ENCODE measurements around the gene TALDO1.
A peak's percentile ranks its signal among the peaks of the same experiment; 100 is the strongest.
"Not testable (repeated sequence)": the region's sequence is repeated elsewhere in the genome, so short reads cannot be mapped to it uniquely, and the experiment has no call there.

TALDO1 gene

DNA sequence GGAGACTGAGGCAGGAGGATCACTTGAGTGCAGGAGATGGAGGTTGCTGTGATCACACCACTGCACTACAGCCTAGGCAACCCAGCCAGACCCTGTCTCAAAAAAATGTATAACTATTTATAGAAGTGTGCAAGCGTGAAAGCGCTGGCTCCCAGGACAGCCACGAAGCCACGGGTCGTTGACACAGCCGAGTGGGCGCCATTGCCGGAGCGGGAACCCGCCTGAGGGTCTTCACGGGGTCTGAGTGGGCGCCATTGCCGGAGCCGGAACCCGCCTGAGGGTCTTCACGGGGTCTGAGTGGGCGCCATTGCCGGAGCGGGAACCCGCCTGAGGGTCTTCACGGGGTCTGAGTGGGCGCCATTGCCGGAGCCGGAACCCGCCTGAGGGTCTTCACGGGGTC is 12.7 kb upstream of the TALDO1 start:
- DNase-seq (ENCODE audit: low read depth in 3 of 3) = not testable (repeated sequence)

DNA sequence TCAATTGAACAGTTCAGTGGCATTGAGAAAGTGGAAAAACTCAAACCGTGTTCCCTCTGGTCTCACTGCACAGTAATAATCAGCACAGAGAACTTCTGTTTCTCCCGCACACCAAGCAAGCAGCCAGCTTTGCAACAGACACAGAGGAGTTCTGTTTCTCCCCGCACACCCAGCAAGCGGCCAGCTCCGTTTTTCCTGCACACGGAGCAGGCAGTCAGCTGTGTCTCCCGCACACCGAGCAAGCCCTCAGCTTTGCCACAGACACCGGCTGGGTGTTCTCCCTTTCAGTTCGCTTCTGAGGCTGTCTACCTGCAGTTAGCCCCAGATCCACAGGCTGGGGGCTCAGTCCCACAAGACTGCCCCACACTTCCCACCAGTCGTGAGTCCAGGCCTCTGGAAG is 9.9 kb upstream of the TALDO1 start:
- no peak for DNase-seq (ENCODE audit: low read depth in 3 of 3)

DNA sequence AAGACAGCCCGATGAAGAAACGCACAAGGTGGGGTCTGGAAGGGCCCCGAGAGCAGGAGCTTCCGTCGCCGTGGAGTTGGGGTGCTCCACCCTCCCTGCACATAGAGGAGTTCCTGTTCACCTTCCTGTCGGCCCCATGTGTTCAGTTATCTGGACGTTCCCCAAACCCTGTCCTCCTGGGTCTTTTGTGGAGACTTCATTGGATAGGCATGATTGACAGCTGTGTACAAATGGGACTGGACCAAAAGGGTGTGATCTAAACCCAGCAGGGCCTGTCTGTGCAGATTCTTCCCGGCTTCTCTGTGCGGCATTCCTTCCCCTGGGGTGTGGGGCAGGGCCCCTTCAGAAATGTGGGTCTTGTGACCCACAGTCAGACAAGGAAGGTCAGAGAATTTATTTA is 9.4 kb upstream of the TALDO1 start:
- DNase-seq (ENCODE audit: low read depth in 3 of 3) = not testable (repeated sequence)

DNA sequence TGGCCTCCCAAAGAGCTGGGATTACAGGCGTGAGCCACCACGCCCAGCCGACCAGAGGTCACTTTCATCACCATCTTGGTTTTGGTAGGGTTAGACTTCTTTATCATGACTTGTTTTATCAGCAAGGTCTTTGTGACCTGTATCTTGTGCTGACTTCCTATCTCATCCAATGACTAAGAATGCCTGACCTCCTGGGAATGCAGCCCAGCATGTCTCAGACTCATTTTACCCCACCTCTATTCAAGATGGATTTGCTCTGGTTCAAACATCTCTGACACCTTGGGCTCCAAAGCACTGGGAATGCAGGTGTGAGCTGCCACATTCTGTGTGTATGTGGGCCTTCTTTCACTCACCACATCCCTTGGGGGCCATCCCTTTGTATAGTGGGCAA is 5.1 kb upstream of the TALDO1 start:
- no peak for DNase-seq (ENCODE audit: low read depth in 3 of 3)

DNA sequence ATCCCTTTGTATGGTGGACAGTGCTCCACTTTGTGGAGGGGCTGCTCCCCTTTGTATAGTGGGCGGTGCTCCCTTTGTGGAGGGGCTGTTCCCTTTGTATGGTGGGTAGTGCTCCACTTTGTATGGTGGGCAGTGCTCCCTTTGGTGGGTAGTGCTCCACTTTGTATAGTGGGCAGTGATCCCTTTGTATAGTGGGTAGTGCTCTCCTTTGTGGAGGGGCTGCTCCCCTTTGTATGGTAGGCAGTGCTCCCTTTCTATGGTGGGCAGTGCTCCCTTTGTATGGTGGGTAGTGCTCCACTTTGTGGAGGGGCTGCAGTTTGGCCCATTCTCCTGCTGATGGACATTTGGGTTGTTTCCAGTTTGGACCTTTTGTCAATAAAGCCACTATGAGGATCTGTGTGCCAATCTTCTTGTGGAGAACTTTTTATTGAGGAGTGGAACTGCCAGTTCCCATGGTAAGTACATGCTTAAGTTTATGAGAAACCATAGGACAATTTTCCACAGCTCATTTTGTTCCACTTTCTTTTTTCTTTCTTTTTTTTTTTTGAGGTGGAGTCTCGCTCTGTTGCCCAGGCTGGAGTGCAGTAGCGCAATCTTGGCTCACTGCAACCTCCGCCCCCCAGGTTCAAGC is 4.6 kb upstream of the TALDO1 start:
- no peak for DNase-seq (ENCODE audit: low read depth in 3 of 3)

DNA sequence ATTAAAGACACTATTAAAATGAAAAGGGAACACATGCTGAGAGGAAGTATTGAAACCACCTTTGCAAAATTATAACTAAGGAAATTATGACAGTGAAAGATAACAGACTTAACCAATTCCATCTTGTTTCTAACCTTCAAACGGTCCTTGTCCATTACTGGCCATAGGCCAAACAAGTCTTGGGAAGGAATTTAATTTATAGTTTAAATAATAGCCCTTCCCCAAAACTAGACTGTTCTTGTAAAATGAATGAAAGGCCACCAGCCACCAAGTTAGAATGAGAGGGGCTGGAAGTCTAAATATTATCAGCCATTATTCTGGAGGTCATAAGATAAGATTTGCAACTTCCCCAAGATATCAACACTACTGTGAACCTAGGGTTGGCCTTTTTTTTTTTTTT is 1.8 kb upstream of the TALDO1 start:
- no peak for DNase-seq (ENCODE audit: low read depth in 3 of 3)

DNA sequence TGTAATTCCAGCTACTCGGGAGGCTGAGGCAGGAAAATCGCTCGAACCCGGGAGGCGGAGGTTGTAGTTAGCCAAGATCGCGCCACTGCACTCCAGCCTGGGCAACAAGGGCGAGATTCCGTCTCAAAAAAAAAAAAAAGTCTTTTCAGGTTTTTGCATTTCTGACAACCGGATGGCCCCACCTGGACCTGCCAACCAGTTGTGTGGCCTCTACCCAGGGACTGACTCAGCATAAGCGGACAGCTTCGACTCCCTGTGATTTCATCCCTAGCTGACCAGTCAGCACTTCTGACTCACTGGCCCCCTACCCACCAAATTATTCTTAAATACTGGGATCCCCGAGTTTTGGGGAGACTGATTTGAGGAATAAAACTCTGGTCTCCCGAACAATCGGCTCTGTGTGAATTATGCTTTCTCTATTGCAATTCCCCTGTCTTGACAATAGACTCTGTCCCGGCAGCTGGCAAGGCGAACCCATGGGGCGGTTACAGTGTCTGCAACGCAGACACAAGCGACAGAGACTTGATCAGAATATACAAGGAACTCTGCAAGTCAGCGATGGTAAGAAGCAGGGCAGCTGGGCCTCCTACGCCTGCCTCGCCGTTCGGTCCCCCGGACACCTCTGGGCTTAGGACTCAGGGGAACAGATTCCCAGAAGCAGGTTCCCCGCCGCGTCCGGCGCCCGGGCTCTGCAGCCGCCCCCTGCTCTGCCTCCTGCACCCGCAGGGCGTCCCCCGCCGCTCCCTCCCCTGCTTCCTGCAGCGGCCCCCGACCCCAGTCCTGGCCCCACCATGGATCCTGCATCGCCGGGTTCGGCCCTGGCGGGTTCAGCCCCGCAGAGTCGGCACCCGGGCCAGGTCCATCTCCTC is 741 bp upstream of the TALDO1 start:
- DNase-seq (ENCODE audit: low read depth in 3 of 3) = no peak

DNA sequence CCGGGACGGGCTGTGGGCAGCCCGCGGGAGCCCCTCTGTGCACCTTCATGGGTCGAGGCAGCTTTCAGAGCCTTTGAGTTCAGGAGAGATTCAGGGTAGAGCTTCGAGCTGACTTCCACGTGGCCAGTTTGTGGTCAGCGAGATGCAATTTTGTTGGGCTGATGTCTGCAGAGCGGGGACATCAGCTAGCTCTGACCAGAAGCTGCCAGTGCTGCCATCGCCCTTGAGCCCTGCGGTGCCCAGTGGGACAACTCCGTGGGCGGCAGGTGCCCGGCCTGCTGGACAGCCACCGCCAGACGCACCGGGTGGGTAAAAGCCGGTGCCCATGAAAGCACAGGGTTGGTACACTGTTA is 719 bp downstream of the TALDO1 start:
- DNase-seq (ENCODE audit: low read depth in 3 of 3) = no peak

DNA sequence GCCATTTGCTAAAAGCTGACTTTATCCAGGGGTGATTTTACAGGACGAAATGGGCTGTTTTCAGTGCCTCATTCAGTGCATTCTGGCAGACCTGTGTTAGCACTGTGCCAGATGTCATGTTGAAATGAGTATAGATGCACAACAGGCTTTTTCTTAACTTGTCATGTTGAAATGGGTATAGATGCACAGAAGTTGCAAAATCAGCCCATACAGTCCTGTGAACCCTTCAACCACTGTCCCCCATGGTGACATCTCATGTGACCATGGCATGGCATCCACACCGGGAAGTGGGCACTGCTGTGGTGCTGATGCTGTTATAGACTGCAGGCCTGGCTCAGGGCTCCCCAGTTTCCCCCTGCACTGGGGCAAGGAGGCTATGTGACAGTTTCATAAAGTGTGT is 2.5 kb downstream of the TALDO1 start:
- DNase-seq (ENCODE audit: low read depth in 3 of 3) = no peak

DNA sequence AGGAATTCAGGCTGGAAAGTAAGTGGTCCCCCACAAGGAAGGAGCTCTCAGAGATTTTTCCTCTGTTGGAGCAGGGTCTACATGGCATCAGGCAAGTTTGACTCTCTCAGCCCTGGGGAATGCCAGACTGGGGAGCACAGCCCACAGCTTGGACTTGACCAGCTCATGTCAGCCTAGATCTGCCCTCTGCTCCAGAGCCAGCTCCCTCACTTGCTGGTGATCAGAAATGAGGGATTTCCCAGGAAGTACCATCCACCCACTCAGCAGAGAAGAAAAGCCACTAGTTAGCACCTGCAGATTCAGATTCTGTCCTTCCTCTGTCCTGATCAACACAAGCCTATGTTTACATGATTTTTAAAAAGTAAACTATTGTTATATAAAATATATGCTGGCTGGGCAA is 13.0 kb downstream of the TALDO1 start:
- no peak for DNase-seq (ENCODE audit: low read depth in 3 of 3)

DNA sequence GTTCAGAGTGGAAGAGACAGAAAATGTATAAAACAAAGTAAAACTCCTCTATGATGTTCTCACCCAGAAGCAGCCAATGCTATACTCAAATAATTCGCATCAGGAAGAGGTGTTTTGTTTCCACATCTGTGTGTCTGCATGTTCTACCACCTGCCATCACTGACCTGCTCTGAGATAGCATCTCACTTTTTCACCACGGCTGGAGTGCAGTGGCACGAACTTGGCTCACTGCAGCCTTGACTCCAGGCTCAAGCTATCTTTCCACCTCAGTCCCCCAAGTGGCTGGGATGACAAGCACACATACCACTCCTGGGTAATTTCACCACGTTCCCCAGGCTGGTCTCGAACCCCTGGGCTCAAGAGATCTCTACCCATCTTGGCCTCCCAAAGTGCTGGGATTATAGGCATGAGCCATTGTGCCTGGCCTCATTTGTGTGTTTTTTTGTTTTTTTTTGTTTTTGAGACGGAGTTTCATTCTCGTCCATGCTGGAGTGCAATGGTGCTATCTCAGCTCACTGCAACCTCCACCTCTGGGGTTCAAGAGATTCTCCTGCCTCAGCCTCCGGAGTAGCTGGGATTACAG is 14.4 kb downstream of the TALDO1 start:
- DNase-seq (ENCODE audit: low read depth in 3 of 3) = no peak

DNA sequence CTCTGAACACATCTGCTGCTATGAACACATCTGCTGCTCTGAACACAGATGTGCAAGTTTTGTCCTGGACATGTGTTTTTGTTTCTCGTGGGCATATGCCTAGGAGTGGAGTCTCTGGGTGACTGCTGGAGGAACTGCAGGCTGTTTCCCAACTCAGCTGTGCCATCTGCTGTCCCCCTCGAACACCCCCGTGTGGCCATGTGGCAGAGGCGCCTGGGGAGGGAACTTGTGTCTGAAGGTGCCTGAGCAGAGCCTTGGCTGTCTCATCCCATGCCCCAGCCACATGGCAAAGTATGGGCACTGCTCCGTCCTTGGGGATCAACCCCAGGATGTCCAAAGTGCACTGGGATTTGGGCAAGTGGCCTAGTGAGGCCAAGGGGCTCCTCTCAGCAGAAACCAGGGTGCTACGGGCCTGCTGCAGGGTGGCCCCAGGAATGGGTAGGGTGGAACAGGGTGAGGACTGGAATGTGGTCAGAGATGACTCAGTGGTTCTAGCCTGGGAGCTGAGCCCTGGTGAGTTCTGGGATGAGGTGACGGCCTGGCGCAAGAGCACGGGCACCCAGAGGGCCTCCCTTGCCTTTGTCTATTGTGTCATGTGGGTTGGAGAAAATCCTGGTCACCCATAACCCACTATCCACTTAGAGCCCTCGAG is 15.3 kb downstream of the TALDO1 start:
- no peak for DNase-seq (ENCODE audit: low read depth in 3 of 3)

DNA sequence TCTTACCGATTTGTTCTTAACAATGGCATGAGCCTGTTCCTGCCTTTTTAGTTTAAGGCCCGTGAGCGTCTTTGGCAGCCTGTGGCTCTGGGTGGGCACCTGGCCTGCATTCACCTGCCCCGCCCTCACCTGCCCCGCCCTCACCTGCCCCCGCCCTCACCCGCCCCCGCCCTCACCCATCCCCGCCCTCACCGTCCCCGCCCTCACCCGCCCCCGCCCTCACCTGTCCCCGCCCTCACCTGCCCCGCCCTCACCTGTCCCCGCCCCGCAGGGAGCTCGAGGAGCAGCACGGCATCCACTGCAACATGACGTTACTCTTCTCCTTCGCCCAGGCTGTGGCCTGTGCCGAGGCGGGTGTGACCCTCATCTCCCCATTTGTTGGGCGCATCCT is 15.8 kb downstream of the TALDO1 start:
- DNase-seq (ENCODE audit: low read depth in 3 of 3) = no peak

DNA sequence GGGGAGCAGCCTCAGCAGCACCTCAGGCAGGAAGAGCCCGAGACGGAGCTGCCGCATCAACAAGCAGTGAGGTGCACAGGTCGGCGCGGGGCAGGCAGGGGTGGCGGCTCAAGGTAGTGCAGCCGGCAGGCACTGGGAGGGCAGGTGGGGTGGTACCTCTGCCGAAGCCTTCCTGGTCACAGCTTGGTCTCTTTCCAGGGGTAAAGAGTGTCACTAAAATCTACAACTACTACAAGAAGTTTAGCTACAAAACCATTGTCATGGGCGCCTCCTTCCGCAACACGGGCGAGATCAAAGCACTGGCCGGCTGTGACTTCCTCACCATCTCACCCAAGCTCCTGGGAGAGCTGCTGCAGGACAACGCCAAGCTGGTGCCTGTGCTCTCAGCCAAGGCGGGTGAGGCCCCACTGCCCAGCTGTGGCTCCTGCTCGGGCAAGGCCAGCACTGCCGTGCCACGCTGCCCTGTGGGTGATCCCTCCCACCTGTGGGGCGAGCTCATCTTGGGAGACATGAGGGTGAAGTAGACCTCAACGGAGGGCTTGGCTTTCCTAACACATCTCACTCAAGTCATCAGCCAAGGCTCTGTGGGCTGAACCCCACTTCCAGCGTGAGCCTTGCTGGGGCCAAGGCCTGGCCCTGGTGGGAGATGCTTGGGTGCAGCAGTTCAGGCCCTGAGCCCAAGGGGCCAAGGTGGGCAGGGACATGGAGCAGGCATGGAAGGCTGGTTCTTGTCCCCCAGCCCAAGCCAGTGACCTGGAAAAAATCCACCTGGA is 16.5 kb downstream of the TALDO1 start:
- no peak for DNase-seq (ENCODE audit: low read depth in 3 of 3)

DNA sequence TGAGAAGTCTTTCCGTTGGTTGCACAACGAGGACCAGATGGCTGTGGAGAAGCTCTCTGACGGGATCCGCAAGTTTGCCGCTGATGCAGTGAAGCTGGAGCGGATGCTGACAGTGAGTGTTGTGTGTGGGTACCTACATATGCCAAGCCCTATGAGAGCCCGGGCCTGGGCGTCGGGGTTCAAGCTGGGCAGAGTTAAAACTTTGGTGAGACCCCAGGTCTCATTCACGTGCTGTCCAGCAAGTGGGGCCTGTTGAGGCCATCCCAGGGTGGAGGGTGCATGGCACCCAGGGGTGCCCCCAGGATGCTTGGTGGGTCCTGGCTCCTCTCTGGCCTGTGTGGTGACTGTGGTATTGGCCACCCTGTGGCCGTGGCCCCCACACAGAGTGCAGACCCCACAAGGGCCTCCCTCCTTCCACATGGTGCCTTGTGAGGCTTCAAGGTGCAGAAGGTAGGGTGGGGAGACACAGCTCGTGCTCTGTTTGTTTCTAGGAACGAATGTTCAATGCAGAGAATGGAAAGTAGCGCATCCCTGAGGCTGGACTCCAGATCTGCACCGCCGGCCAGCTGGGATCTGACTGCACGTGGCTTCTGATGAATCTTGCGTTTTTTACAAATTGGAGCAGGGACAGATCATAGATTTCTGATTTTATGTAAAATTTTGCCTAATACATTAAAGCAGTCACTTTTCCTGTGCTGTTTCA is 17.2 kb downstream of the TALDO1 start:
- no peak for DNase-seq (ENCODE audit: low read depth in 3 of 3)

DNA sequence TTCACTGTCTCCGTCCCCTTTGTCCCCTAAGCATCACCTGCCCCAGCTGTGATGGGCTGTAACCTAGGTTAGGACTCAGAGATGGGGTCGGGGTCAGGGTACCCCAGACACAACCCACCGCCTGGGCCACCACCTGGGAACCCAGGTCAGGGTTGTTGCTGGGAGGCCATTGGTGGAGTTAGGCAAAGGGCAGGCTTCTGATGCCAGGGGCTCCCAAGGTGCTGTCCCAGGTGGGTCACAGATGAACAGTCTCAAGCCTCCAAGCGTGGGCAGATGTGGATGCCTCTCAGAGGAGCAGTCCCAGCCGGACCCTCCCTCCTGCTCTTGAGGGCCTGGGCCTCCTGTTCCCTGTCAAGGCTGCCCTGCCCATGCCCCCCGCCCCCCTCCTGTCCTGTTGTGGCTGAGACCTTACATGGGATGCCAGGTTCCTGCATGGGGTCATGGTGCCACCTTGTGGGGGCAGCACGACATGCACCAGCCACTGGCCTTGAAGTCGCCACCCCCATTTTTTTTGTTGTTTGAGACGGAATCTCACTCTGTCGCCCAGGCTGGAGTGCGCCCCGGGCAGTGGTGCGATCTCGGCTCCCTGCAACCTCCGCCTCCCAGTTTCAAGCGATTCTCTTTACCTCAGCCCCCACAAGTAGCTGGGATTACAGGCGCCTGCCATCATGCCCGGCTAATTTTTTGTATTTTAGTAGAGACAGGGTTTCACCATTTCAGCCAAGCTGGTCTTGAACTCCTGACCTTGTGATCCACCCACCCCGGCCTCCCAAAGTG is 17.9 kb downstream of the TALDO1 start:
- peak in 1 of 3 experiments; percentile 58 for DNase-seq (ENCODE audit: low read depth in 3 of 3)

DNA sequence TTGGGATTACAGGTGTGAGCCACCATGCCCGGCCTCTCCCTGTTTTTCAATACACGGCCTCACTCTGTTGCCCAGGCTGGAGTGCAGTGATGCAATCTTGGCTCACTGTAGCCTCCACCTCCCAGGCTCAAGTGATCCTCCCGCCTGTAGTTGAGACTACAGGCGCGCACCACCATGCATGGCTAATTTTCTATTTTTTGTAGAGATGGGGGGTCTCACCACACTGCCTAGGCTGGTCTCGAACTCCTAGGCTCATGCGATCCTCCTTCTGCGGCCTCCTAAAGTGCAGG is 18.5 kb downstream of the TALDO1 start:
- DNase-seq (ENCODE audit: low read depth in 3 of 3) = no peak

DNA sequence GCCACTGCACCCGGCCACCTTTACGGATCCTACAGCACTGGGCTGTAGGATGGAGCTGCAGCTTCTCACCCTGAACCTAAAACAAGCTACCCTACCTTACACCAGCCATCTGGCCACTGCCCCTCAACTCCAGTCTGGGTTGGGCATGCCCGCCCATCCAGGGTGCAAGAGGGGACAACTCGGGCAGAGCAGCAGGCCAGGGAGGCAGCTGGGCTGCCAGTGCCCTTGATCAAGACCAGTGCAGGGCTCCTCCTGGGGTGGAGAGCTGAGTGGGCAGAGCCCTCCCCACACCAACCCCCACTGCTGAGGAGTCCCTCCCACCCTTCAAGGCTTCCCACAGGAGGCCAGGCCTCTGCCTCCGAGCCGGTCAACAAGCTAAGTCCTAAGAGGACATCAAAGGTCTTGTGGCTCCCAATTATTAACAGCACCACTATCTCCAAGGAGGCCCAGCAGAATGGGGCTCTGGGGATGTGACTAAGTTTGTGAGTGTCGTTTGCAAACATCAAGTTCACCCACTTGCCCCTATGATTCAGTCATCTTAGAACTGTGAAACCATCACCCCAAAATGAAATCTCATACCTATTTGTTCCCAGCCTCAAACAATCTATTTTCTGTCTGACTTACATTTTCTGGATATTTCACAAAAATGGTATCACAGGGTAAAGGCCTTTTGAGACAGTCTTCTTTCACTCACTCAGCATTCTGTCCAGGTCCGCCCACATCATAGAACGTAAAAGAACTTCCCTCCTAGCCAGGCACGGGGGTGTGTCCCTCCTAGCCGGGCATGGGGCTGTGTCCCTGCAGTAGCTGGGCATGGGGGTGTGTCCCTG is 19.1 kb downstream of the TALDO1 start:
- no peak for DNase-seq (ENCODE audit: low read depth in 3 of 3)

DNA sequence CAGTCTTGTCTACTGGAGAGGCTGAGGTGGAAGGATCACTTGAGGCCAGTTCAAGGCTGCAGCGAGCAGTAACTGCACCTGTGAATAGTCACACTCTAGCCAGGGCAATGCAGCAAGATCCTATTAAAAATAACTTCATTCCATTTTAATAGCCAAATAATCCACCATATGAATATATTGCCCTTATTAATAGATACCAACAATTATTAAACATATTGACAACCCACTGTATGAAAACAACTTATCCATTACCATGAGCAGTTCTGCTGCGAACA is 19.6 kb downstream of the TALDO1 start:
- DNase-seq (ENCODE audit: low read depth in 3 of 3) = no peak

DNA sequence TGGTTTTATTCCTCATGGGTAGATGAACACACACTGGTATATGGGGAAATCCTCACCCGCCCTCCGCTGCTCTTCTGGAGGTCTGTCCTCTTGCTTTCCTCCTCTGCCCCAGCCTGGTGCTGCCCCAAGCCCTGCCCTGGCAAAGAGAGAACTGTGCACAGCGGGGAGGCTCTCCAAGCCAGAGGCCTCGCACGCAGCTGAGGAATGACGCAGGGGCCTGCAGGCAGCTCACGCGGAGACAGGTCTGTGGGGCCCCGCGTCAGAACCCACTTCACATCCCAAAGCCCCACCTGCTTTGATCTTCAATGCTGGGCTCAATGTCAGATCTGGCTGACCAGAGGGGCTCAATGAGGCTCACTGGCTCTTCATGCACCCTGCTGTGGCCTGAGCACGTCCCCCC is 20.0 kb downstream of the TALDO1 start:
- no peak for DNase-seq (ENCODE audit: low read depth in 3 of 3)

Measured in stimulated activated CD4-positive, alpha-beta T cell treated with anti-CD3 and anti-CD28 coated beads, TNF-alpha, amount 100 ng/mL, for 24 hours (primary cell).